HEK293 (cell line): ENCODE results near the gene TMEM179B.

ENCODE experiments used
- CTCF ChIP-seq: fragments of 450-650 bp; formaldehyde crosslinking; IDR thresholded peaks from 2 replicates; pipeline ENCODE4 v1.5.1; 2016; ENCODE audit warnings: missing biosample characterization, missing genetic modification characterization
- ZFP3 ChIP-seq: fragments of 450-650 bp; formaldehyde crosslinking; IDR thresholded peaks from 2 replicates; pipeline ENCODE4 v1.5.1; 2016; ENCODE audit warnings: low read depth, missing biosample characterization, missing genetic modification characterization
- ZIC2 ChIP-seq: fragments of 450-650 bp; formaldehyde crosslinking; IDR thresholded peaks from 2 replicates; pipeline ENCODE4 v1.5.1; 2016; ENCODE audit warnings: missing biosample characterization, missing genetic modification characterization
- ZNF239 ChIP-seq: fragments of 450-650 bp; formaldehyde crosslinking; IDR thresholded peaks from 2 replicates; pipeline ENCODE4 v1.5.1; 2016; ENCODE audit warnings: missing biosample characterization, missing genetic modification characterization

GRCh38 chr11:62806611-62807121 is 19.5 kb downstream of the TMEM179B start:
- no peak for TF ChIP-seq ZNF239 (tag by site-specific recombination)
- TF ChIP-seq ZFP3: no peak
- TF ChIP-seq ZIC2: no peak; the same call in 1 of the 2 replicates
- no peak for TF ChIP-seq CTCF (tag by site-specific recombination)
